Stimulated activated CD4-positive, alpha-beta T cell treated with anti-CD3 and anti-CD28 coated beads, Interleukin-4, amount 100 ng/mL, for 4 hours (primary cell): Measurements from ENCODE around the gene LRFN3.
"Not testable (repeated sequence)": the region's sequence is repeated elsewhere in the genome, so short reads cannot be mapped to it uniquely, and the experiment has no call there.

Source experiments
- DNase-seq, 2 experiments: peaks; one replicate each; pipeline ENCODE4 v3.0.0-alpha.2; 2020

Gene LRFN3

GRCh38 chr19:35905178-35905727 lies 30.9 kb upstream of the LRFN3 start:
- DNase-seq: no peak

DNA sequence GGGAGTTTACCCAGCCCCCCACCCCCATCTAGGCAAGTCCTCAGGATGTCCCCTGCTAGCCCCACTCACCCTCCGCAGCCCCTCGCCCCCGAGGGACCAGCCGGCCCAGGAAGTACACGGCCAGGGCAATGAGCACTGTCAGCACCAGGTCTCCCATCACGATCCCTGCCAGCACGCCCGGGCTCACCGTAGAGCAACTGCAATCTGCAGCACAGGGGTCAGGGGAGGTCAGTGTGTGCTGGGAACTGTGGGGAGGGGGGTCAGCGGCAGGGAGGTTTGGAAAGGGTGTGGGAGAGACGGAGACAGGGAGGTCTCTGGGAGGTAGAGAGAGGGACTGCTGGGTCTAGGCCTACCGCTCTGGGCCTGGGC lies 28.8 kb upstream of the LRFN3 start:
- DNase-seq: no peak

DNA sequence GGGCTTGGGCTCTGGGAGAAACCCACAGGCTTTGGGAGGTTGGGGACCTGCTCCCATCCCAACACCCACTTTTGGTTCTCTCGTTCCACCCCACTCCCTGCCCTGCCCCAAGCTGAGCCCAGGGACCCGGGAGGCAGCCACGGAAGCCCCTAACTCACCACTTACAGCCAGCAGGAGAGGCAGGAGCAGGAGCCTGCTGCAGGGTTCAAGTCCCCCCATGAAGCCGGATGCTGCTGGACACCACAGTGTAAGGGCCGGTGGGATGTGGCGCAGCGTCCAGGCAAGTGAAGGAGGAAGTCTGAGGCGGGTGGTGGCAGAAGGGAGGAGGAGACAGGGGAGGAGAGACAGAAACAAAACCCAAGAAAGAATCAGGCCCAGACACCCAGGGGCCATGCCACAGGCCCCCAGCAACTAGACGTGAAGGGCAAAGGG lies 28.1 kb upstream of the LRFN3 start, which contains the start of gene TYROBP:
TSS of gene TYROBP (minus strand) at position 286 of the 432 bp plus-strand sequence. CDS start at position 219, 67 bp downstream.
- DNase-seq: no peak

- DNase-seq: no peak
These were observed 27.0 kb upstream of the LRFN3 start for GRCh38 chr19:35908973-35909683.

DNA sequence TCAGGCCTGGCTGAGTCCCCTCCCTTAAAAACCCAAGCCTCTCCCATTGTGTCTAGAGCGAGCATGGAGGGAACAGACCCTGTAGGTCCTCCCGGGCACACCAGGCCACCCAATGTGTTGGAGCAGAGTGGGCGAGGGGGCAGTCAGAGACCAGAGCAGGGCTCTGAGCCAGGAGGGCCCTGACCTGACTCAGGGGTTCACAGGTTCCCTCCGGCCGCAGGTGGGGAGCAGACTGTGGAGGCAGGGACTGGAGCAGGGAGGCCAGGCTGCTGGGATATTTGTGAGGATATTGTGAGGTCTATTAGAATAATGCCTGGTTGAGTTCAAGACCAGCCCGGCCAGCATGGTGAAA lies 26.5 kb upstream of the LRFN3 start:
- DNase-seq: no peak

- DNase-seq: not testable (repeated sequence)
These were observed 25.8 kb upstream of the LRFN3 start for GRCh38 chr19:35910355-35910754.

DNA sequence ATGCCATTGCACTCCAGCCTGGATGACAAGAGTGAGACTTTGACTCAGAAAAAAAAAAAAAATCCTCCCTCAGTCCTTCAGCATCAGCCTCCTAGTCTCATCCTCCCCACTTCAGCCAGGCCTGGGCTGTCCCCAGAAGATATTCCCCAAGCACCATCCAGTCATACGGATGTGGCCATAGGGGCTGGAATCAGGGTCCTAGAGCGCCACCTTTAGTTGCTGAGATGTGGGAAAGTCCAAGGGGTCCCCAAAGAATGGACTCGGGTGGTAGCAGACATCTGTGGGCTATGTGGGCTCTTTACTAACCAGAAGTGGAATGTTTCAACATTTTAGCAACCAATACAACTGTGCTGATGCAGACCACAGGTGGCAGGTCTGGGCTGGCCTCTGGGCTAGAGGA lies 25.0 kb upstream of the LRFN3 start:
- no peak for DNase-seq

GRCh38 chr19:35911790-35912189 lies 24.4 kb upstream of the LRFN3 start:
- peak in 1 of 2 experiments; percentile 33 for DNase-seq

DNA sequence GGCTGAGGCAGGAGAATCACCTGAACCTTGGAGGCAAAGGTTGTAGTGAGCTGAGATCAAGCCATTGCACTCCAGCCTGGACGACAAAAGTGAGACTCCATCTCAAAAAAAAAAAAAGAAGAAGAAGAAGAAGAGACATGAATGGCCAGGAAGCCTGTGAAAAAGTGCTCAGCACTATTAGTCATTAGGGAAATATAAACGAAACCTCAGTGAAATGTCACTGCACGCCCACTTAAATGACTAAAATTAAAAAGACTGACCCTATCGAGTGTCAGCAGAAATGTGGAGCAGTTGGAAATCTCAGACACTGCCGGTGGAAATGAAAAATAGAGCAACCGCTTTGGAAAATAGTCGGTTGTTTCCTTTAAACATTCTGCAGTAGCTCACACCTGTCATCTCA lies 22.6 kb upstream of the LRFN3 start:
- DNase-seq: no peak

DNA sequence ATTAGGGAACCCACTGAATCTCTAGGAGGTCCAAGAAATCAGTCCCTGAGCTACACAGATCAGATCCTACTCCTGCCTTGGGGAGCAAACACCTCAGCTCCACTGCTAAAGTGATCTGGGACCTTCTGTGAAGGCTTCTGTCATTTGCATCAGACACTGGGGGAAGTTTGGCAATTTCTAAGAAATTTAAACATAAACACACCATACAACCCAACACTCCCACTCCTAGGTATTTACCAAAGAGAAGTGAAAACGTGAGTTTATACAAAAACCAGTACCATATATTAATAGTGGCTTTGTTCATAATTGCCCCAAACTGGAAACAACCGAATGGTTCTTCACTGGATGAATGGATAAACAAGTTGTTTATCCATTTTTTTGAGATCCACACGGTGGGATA lies 20.7 kb upstream of the LRFN3 start:
- no peak for DNase-seq

DNA sequence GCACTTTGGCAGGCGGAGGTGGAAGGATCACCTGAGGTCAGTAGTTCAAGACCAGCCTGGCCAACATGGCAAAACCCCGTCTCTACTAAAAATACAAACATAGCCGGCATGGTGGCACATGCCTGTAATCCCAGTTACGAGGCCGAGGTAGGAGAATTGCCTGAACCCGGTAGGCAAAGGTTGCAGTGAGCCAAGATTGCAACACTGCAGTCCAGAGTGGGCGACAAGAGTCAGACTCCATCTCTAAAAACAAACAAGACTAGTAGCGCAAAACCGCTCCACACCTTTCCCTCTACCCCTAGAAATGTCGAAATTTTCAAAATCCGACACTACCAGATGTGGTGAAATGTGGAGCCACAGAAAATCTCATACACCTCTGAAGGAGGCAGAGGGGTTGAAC lies 16.9 kb upstream of the LRFN3 start:
- DNase-seq: no peak

GRCh38 chr19:35921012-35921411 lies 15.2 kb upstream of the LRFN3 start:
- no peak for DNase-seq

DNA sequence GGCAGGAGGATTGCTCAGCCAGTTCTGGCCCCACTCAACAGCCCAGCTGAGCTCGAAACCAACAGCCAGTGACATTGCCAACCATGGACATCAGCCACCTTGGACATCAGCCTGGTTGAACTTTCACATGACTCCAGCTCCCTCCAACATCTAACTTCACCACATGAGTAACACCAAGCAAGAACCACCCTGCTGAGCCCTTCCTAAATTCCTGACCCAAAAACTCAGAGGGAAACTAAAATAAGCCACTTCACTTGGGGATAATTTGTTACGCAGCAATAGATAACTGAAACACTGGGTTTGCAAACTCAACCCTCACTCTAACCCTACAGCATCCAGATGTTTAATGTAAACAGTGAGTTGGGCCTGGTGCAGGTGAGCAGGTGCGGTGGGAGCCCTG lies 10.7 kb upstream of the LRFN3 start:
- no peak for DNase-seq

GRCh38 chr19:35928507-35928906 lies 7.7 kb upstream of the LRFN3 start:
- no peak for DNase-seq

DNA sequence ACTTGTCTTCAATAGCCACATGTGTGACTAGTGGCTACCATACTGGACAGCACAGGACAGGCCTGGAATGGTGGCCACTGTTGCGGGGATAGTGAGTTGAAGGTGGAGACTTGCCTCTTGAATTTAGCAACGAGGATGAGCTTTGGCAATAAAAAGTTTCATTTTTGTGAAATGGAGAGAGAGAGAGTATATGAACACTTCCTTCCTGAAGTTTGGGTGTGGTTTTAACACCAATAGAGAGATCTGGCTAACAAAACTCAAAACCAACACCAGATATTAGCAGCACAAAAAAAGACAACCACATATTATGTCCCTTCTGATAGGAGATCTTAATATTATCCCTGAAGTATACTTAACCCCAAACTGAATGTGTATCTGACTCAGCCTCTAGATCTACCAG lies 6.3 kb upstream of the LRFN3 start:
- no peak for DNase-seq

- peak; percentile 96 to 100 for DNase-seq
These were observed 4.9 kb upstream of the LRFN3 start for GRCh38 chr19:35931161-35931873.

DNA sequence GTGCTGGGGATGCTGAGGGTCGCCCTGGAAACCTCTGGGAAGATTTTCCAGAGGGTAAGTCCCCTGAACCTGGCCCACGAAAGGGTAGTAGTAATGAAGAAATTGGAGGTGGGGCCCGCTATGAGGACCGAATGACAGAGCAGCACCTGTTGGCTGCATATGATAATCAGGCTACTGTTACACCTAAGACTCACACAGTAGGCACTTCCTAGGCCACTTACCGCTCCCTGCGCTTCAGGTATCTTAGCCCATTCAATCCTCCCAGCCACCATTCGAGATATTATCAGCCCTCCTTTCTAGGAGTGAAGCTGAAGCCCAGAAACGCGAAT lies 4.3 kb upstream of the LRFN3 start:
- DNase-seq: no peak

DNA sequence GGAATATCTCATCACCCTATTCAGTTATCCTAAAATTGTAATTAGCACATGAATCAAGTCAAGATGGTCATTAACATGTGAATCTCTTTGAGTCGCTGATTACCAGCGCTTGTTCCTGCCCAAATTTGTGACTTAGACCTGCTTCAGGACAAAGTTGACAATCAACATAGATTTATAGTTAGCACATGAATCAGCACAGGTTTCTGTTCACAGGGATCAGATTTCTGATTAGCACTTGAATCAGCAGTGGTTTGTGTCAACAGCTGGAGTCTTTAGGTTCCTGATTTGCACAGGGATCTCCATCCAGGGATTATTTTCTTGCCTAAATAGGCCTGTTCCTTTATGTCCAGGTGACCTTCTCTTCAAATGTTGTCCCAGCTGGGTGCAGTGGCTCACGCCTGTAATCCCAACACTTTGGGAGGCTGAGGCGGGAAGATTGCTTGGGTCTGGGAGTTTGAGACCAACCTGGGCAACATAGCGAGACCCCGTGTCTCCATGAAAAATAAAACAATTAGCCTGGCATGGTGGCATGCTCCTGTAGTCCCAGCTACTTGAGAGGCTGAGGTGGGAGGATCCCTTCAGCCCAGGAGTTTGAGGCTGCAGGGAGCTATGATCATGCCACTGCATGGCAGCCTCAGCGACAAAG lies 3.8 kb upstream of the LRFN3 start:
- no peak for DNase-seq

DNA sequence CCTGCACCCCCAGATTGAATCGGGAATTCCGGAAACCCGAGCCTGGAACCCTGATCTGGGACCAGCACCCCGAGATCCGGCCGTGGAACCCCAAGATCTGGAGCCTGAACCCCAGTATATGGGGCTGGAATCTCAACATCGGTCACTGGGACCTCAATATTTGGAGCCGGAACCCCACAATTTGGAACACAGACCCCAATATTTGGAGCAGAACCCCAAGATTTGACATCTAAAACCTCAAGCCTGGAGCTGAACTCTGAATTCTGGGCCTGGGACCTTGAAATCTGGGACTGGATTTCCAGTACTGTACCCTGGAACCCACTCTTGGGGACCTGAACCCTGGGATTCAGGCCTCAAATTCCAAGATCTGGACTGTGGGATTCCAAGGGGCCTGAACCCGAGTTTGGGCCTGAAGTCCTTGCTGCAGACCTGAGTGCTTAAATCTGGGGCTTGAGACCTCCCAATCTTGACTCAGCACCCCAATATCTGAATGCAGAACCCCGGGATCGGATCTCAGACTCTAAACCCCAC lies 629 bp downstream of the LRFN3 start:
- DNase-seq: no peak

GRCh38 chr19:35937345-35938281 lies 1.4 kb downstream of the LRFN3 start:
- no peak for DNase-seq

DNA sequence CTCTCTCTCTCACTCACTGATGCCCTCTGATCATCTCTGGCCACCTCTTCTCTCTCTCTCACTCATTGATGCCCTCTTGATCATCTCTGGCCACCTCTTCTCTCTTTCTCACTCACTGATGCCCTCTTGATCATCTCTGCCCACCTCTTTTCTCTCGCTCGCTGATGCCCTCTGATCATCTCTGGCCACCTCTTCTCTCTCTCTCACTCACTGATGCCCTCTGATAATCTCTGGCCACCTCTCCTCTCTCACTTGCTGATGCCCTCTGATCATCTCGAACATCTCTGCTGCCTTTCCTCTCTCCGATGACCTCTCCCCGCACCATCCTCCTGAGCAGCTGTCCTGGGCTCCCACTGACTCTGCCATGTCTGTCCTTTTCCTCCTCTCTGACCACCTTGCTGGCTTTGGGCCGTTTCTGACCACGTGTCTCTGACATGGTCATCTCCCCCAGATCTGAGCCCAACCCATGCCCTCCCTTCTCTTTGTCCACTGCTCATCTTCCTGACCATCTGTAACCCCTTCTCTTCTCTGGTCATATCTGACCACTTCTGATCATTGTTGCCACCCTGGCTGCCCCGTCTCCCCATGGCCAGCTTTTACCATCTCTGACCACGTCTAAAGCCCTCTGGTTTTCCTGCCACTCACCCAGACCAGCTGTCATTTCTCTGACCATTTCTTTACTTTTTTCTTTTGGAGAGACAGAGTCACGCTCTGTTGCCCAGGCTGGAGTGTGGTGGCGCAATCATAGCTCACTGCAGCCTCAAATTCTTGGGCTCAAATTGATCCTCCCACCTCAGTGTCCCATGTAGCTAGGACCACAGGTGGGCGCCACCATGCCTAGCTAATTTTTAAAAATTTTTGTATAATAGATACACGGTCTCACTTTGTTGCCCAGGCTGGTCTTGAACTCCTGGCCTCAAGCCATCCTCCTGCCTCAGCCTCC lies 2.4 kb downstream of the LRFN3 start:
- no peak for DNase-seq
